ENCODE data around the gene COX7A2L.
"Not testable (repeated sequence)": the region's sequence is repeated elsewhere in the genome, so short reads cannot be mapped to it uniquely, and the experiment has no call there.

Gene COX7A2L

DNA sequence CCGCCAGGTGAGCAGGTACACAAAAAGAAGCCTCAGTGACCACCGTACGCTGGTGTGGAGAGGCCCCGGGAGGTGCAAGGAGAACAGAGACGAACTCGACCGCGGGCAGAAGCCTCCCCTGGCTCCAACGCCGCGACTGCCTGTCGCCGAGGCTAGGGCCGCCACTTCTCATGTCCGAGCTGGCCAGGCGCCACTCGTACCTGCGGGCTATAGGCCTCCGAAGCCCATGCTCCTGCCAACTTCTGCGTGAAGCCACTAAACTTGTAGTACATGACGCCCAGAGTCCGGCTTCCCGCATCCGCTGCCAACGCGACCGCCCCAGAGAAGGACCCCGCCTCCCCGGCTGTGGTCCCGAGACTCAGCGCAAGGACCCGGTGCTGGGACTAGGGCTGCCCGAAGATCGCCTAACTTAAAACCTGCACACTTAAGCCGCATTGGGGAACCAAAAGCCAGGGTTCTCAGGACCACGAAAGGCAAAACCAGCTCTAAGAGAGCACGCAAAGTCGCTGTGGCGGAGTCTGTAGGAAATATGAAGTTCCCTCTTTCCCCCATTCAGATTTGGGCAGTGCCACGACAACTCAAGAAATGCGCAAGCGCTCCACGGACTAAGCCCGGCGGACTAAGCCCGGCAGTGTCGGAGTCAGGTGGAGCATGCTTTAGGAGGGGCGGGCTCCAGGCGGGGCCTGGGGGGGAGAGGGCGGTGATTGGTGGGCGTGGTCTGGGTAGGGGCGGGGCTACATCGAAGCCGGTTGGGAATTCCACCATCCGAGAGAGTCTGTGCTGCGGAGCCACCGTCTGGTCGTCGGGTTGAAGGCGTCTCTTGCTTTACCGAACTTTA is at the start of gene COX7A2L:
Gene COX7A2L (minus strand): TSS at position 328 of the 838 bp plus-strand sequence. CDS start 56 bp downstream, at position 272.
- DNase-seq = peak; percentile 94 to 97

DNA sequence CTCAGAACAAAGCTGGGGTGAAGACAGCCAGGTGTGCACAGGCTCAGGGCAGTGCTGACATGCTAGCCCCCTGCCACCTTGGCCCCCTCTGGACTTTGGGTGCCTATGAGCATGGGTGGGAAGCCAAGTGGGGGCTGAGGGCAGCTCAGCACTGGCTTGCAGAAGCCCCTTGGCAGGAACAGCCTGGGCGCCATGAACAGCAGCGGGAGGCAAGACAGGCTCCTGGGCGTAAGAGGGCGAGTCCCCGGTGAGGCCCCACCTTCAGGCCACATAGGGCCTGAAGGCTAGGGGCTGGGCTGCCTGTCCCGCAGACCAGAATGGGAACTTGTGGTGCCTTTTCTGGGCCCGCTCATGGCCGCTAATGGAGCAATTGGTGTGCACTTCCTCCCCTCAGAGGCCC is 47.0 kb upstream of the COX7A2L start:
- DNase-seq = no peak

GRCh38 chr2:42407476-42407875 is 46.5 kb upstream of the COX7A2L start:
- no peak for DNase-seq

DNA sequence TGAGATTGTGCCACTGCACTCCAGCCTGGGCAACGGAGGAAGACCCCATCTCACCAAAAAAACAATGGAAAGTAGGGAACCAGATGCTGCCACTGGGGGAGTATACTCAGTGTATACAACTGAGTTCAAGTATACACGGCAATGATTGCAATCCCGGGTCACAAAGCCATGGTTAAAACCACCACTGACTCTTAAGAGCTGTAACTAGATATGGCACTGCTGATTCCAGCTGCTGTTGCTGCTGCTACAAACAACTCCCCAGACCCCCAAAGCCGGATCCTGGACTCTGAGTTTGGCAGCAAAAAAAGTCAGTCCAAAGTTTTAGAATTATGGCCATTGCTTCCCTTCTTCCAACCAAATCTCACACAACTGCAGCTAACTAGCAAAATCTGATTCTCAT is 43.7 kb upstream of the COX7A2L start:
- no peak for DNase-seq

GRCh38 chr2:42401773-42402172 is 40.8 kb upstream of the COX7A2L start:
- DNase-seq = no peak

- DNase-seq = not testable (repeated sequence)
These were observed 37.0 kb upstream of the COX7A2L start for GRCh38 chr2:42398052-42398451.

DNA sequence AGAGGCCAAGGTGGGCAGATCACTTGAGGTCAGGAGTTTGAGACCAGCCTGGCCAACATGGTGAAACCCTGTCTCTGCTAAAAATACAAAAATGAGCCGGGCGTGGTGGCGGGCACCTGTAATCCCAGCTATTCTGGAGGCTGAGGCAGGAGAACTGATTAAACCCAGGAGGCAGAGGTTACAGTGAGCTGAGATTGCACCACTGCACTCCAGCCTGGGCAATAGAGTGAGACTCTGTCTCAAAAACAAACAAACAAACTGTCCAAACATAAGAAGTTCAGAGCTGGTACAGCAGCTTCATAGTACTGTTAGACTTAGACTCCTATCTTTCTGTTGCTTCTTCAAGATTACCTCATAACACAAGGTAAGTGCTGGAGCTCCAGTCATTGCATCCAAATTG is 32.3 kb upstream of the COX7A2L start:
- not testable (repeated sequence) for DNase-seq

GRCh38 chr2:42392191-42392590 is 31.2 kb upstream of the COX7A2L start:
- DNase-seq = no peak

DNA sequence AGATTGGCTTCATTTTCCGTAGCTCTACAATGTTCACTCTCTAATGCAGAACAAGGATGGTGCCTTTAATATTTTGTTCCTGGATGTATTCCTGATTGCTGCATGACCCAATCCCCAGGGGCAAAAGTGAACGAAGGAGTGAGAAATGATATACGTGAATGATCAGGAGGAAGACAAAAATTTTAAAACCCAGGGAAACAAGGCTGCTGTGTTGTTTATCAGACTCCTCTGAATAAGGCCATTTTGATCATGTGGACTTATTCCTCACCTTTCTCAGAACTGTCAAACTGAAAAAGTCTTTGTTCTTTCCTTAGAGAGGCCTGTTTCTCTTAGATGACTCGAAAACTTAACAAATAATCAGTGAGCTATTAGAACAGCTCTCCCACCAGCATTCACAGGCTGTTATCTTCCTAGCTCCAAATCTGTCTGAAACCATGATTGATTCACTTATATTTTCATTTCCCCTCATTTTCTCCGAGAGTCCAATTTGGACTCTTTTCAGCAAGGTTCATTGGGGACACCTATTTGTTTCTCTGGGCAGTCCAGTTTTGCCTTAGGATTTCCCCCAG is 29.5 kb upstream of the COX7A2L start:
- no peak for DNase-seq

GRCh38 chr2:42386682-42387081 is 25.7 kb upstream of the COX7A2L start:
- no peak for DNase-seq

DNA sequence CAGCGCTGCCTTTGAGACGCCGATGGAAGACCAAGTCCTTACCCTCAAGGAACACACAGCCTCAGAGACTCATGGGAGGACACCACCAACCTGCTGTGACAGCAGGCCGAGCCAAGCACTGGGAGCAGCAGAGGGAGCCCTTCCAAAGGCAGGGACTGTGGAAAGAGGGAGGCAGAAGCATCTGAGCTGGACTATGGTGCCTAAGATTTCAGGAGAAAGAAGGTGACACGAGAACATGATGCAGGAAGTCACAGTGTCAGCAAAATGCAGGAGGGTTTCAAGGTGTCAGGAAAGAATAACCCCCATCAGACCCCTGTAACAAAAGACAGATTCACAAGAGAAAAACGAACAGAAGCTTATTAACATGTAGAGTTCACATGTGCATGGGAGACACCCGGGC is 24.2 kb upstream of the COX7A2L start:
- no peak for DNase-seq

DNA sequence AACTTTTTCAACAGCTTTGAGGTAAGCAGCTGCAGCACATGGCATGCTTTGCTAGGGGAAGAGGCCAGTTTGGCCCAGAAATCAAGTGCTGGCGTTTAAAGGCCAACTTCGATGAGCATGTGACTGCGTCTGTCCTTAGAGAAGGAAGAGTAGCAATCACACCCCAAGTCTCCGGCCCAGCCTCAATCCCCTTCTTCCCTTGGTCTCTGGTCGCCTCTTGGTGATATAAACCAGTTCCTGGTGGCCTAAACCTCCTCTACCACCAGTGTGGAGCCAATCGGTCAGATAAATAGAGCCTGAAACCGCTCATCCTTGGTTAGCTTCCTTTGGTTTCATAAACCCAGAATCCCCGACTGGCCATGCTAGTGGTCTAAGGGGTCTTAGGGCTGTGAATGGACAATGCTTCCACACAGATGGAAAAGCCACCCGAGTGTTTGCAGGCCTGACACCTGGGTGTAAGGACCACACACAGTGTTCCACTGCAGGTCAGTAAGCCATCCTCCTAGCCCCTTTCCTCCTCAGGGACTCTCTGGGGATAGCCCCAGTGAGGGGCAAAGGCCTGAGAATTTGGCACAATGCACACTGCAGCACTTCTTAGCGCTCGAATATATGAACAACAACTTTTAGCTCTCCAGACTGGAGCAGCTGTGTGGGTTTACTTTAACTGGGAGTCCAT is 23.0 kb upstream of the COX7A2L start:
- no peak for DNase-seq

GRCh38 chr2:42382144-42382543 is 21.1 kb upstream of the COX7A2L start:
- DNase-seq = no peak

- not testable (repeated sequence) for DNase-seq
These were observed 19.0 kb upstream of the COX7A2L start for GRCh38 chr2:42380026-42380425.

DNA sequence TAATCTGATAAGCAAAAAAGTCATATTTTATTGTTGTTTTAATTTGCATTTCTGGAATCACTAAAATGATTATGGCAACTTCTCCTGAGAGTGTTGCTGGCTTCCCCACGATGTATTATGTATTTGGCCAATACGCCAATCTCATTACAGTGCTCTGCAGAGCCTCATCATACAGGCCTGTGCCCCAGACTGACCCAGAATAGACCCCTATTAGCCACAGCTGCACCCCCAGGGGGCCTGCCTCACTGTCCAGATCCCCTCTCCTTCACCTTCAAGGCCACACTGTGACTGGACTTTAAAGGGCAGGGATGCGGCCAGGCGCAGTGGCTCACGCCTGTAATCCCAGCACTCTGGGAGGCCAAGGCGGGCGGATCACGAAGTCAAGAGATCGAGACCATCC is 17.4 kb upstream of the COX7A2L start:
- no peak for DNase-seq

DNA sequence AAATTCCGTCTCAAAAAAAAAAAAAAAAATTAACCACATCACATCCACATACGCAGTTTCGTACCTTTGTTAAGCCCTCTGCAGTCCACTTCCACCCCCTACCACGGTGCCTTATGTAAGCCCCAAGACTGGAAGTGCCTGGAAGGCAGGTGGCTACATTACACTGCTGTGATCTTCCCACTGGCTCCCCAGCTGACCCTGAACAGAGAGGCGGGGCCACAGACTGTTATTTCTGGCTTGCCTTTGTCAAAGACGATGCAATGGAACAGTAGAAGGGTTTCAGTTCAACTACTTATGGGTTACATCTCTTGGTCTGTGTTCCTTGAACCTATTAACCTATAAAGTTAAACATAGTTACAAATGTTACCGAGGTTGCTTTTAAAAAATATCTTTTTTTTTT is 15.7 kb upstream of the COX7A2L start:
- DNase-seq = no peak

DNA sequence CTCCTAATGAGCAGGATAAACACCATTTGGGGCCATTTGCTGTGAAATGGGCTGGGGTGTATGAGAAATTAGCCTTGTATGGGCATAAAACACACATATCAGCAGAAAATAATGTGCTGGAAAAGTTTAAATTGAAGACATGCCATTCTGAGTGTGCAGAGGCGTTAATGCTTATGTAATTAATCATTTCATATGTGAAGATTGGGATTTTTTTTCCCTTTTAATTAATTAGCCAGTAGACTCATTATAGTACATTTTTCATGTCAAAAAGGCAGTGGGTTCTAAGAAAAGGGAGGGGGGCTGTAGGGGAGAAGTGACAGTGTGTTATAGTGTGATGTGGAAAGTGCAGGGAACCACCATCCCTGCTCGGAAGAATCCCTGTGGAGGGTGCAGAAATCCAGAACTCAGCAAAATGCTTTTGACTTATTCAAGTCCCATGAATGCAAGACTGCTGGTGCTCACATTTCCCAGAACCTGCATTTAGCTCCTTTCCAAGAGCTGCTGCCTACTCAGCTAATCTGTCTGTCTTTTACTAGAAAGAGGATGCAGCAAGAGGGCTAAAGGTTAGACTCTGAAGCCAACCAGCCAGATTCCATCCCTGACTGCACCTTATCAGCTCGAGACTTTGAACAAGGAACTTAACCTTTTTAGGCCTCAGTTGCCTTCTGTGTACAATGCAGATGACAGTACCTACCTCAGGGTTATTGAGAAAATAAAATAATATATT is 11.6 kb upstream of the COX7A2L start:
- DNase-seq = no peak

DNA sequence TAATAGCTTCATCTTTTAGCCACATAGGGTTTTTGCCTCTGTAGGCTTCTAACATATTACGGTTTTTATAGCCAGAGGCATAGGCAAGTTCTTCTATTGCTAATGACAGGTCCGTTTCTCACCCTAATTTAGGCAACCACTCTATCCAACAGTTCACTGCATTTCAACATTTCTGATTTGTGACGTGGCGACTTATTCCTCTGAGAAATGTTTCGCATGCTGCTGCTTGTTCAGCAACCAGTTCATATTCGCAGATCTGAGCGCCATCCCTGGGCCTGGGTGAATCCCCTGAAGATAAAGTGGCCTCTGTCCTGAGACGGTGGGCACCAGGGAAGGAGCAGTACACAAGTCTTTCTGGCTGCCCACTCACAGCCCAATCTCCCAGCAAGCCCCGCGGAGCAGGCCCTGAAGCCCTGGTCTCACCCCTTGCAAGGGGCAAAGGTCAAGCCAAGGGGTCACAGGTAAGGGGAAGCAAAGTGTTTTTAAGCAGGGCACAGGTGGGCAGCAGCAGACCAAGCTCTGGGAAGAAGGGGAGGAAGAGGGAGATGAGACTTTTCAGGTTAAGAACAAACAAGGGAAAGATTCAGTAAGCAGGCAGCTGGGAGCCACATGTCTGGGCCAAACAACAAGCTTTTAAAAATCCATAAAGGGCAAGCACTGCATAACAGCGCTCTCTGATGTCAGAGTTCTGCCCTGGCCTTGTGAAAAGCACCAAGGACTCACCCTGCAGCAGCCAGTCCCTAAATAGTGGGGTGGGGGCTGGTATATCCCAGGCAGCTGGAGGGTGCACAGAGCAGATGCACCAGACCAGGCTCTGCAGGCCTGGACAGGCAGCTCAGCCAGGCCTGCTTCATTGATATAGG is 10.8 kb upstream of the COX7A2L start:
- no peak for DNase-seq

GRCh38 chr2:42369532-42370229 is 8.7 kb upstream of the COX7A2L start:
- DNase-seq = no peak

- DNase-seq = no peak
These were observed 8.0 kb upstream of the COX7A2L start for GRCh38 chr2:42368817-42369531.

DNA sequence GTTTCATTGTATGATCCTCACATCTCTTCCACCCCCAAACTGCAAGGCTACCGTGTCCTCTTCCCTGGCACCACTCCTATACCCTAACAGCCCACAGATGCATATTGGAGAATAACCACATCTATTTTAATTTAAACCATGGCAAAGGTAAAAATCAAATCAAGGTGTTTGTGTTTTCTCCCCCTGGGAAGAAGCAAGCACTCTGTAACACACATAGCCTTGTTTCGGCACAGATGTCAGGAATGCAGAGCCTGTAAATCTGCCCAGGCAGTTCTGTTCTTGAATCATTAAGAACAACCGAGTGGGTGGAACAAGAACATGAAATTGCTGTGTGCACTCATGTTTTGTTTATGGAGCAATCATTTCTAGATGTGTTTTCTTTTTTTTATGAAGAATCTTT is 6.8 kb upstream of the COX7A2L start:
- no peak for DNase-seq

Data from NCI-H187 (cell line).